Muscle of arm (tissue), 12 donors: ENCODE measurements around the gene FOXI1. TPM values are rescaled to one million over a fixed set of nuclear protein-coding genes. Genes with fewer than 3 reads are reported as not detected.

Experiments
- DNase-seq: peaks from one replicate; pipeline ENCODE4 v3.0.0-alpha.2; 2013
- polyA plus RNA-seq, 12 donors: library from polyadenylated mRNA; unstranded; fragments of 120-200 nt; gene quantifications; one replicate each; pipeline ENCODE4 v1.2.1, GENCODE V29; 2013; ENCODE audit not compliant: insufficient read length in 12 of 12

The FOXI1 gene
- polyA plus RNA-seq, 12 donors, result not detected

GRCh38 chr5:170150713-170151096 lies 45.0 kb downstream of the FOXI1 start:
- DNase-seq, result no peak

GRCh38 chr5:170151097-170151831 lies 45.6 kb downstream of the FOXI1 start:
- DNase-seq, result no peak

GRCh38 chr5:170152767-170153166 lies 47.1 kb downstream of the FOXI1 start:
- DNase-seq, result no peak

GRCh38 chr5:170154297-170154696 lies 48.6 kb downstream of the FOXI1 start:
- DNase-seq, result no peak

GRCh38 chr5:170154744-170155143 lies 49.0 kb downstream of the FOXI1 start:
- no peak for DNase-seq

DNA sequence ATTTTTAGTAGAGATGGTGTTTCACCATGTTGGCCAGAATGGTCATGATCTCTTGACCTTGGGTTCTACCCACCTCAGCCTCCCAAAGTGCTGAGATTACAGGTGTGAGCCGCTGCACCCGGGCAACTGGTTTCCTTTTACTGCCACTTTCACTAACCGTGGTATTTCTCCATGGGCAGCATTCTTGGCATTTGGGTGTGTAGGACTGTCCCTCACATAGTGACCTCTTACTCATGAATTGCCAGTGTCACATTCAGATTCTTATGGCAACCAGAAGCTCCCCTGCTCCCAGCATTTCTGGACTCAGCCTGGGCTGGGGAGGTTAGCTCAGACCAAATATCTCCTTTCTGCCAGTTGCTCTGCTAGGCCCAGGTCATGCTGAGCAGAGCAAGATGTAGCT lies 50.1 kb downstream of the FOXI1 start:
- no peak for DNase-seq

- no peak for DNase-seq
These were observed 53.5 kb downstream of the FOXI1 start for GRCh38 chr5:170159101-170159698.

Other genes with a start within 250 kb of the FOXI1 start
- gene INSYN2B, start 125.4 kb upstream of the FOXI1 start, polyA plus RNA-seq, result under 1 TPM in 9 of 12 donors, not detected in 3; 0.05 to 0.45 (median 0.18) TPM
- under 1 TPM in 5 of 12 donors, not detected in 7; 0.37 to 0.85 (median 0.52) TPM for gene C5orf58, start 127.1 kb downstream of the FOXI1 start, polyA plus RNA-seq
- 10 to 100 TPM in 1 of 12 donors, 1 to 10 TPM in 10, not detected in 1; 4.7 to 16.3 (median 5.8) TPM for gene LCP2, start 191.9 kb downstream of the FOXI1 start, polyA plus RNA-seq